ENCODE measurements around the gene SLAMF9. TPM values are rescaled to one million over a fixed set of nuclear protein-coding genes. Genes with fewer than 3 reads are reported as not detected.

SLAMF9 gene
- total RNA-seq, 6 experiments from 2014 or later: 0.68 to 2.2 (median 1.6) TPM; not detected in 2

- DNase-seq (peak in 2 of 3 donors; percentile 61 to 69), ATAC-seq (peak; percentile 82 to 96 (median 90))
- intact Hi-C loops (cut with DNase I): no loop called here
- Histone ChIP-seq H3K27me3 (no peaks in the 10 kb centered on the region), H3K36me3 (no peaks in the 10 kb centered on the region), H3K9me3 (no peaks in the 10 kb centered on the region), H3K4me1 (no peaks in the 10 kb centered on the region), H3K4me3 (no peak overlapping the region), H3K27ac (no peak overlapping the region)
- no peak for TF ChIP-seq CTCF (IDR thresholded peaks at IDR 0.05)
- no peak for TF ChIP-seq POLR2A (IDR thresholded peaks at IDR 0.05)
- 0% methylated on average over 3 of the region's 9 CpGs for WGBS (ENCODE audit: insufficient coverage, low coverage, low lambda C conversion rate, missing lambda C conversion rate)
These were observed 3.8 kb upstream of the SLAMF9 start for GRCh38 chr1:159957824-159958268.

- Histone ChIP-seq H3K9me3 (no peaks in the 10 kb centered on the region), H3K4me1 (no peaks in the 10 kb centered on the region), H3K27me3 (no peaks in the 10 kb centered on the region), H3K36me3 (no peaks in the 10 kb centered on the region), H3K4me3 (no peak overlapping the region), H3K27ac (no peak overlapping the region)
- ATAC-seq: no peak
- DNase-seq: no peak
- intact Hi-C loops (cut with DNase I): no loop called here
- TF ChIP-seq CTCF (IDR thresholded peaks at IDR 0.05) (no peak), POLR2A (IDR thresholded peaks at IDR 0.05) (no peak)
- WGBS (ENCODE audit: insufficient coverage, low coverage, low lambda C conversion rate, missing lambda C conversion rate): 88% methylated on average over 3 of the region's 3 CpGs
These were observed 1.4 kb upstream of the SLAMF9 start for GRCh38 chr1:159955456-159955855.

- ATAC-seq: no peak
- no peak for DNase-seq
- Histone ChIP-seq H3K27me3 (no peaks in the 10 kb centered on the region), H3K36me3 (no peaks in the 10 kb centered on the region), H3K4me1 (no peaks in the 10 kb centered on the region), H3K4me3 (no peak overlapping the region), H3K27ac (no peak overlapping the region), H3K9me3 (no peaks in the 10 kb centered on the region)
- no peak for TF ChIP-seq POLR2A (IDR thresholded peaks at IDR 0.05)
- TF ChIP-seq CTCF (IDR thresholded peaks at IDR 0.05): no peak
- WGBS (ENCODE audit: insufficient coverage, low coverage, low lambda C conversion rate, missing lambda C conversion rate): 63% methylated on average over 3 of the region's 5 CpGs
- intact Hi-C loops (cut with DNase I): no loop called here
These were observed 1.1 kb downstream of the SLAMF9 start for GRCh38 chr1:159952932-159953331.

GRCh38 chr1:159951551-159951950 is 2.5 kb downstream of the SLAMF9 start:
- no peaks in the 10 kb centered on the region for H3K9me3 ChIP-seq
- TF ChIP-seq CTCF (IDR thresholded peaks at IDR 0.05) (no peak), POLR2A (IDR thresholded peaks at IDR 0.05) (no peak)
- H3K27me3 ChIP-seq: no peaks in the 10 kb centered on the region
- no peak overlapping the region for H3K4me3 ChIP-seq
- DNase-seq (no peak), ATAC-seq (no peak)
- WGBS (ENCODE audit: insufficient coverage, low coverage, low lambda C conversion rate, missing lambda C conversion rate): 50% methylated on average over 1 of the region's 1 CpG
- no peak overlapping the region for H3K27ac ChIP-seq
- no peaks in the 10 kb centered on the region for H3K36me3 ChIP-seq
- intact Hi-C loops (cut with DNase I): no loop called here
- H3K4me1 ChIP-seq: no peaks in the 10 kb centered on the region

- Histone ChIP-seq H3K9me3 (no peaks in the 10 kb centered on the region), H3K4me1 (peaks cover 0 to 5% (median 0%) of the 10 kb centered on the region in 4 donors), H3K27ac (no peak overlapping the region), H3K27me3 (no peaks in the 10 kb centered on the region), H3K36me3 (no peaks in the 10 kb centered on the region), H3K4me3 (no peak overlapping the region)
- intact Hi-C loops (cut with DNase I): no loop called here
- DNase-seq (no peak), ATAC-seq (no peak)
- no peak for TF ChIP-seq POLR2A (IDR thresholded peaks at IDR 0.05)
- TF ChIP-seq CTCF (IDR thresholded peaks at IDR 0.05): no peak
- 81% methylated on average over 2 of the region's 2 CpGs for WGBS (ENCODE audit: insufficient coverage, low coverage, low lambda C conversion rate, missing lambda C conversion rate)
These were observed 3.0 kb downstream of the SLAMF9 start for GRCh38 chr1:159951016-159951415.

All from right lobe of liver (tissue), 6 donors.